Suprapubic skin (tissue), 4 donors: ENCODE data around the gene USP17L10.
"Not testable (repeated sequence)": the region's sequence is repeated elsewhere in the genome, so short reads cannot be mapped to it uniquely, and the experiment has no call there.

Source experiments
- CTCF ChIP-seq, 2 donors: fragments of 200-600 bp in 1 of 2; fragments of 450-650 bp in 1 of 2; sonication (generic) in 1 of 2; IDR thresholded peaks; one replicate each; pipeline ENCODE4 v1.5.1; 2016 to 2019; ENCODE audit warnings: antibody characterized with exemption in 2 of 2, mild to moderate bottlenecking in 1 of 2, moderate library complexity in 1 of 2
- EP300 ChIP-seq: sonication (generic); formaldehyde crosslinking; IDR thresholded peaks from one replicate; pipeline ENCODE4 v1.6.1; 2017; ENCODE audit warnings: antibody characterized with exemption
- POLR2A ChIP-seq, 2 donors: fragments of 450-650 bp; IDR thresholded peaks; one replicate each; pipeline ENCODE4 v1.6.1; 2017; ENCODE audit warnings: antibody characterized with exemption in 2 of 2, mild to moderate bottlenecking in 2 of 2, moderate library complexity in 2 of 2
- POLR2AphosphoS5 ChIP-seq, 3 donors: sonication (generic); formaldehyde crosslinking; IDR thresholded peaks; one replicate each; pipeline ENCODE4 v1.6.1; 2017; ENCODE audit warnings: antibody characterized with exemption in 3 of 3

- TF ChIP-seq POLR2A (IDR thresholded peaks at IDR 0.05); CTCF (IDR thresholded peaks at IDR 0.05); POLR2AphosphoS5 (IDR thresholded peaks at IDR 0.05); EP300: not testable (repeated sequence)
These were observed 9.4 kb downstream of the USP17L10 start, which contains the start of gene USP17L12 for GRCh38 chr4:9219852-9220251.
